Stimulated activated CD4-positive, alpha-beta T cell treated with anti-CD3 and anti-CD28 coated beads, Interleukin-2, amount 100 ng/mL, for 24 hours (primary cell): ENCODE results near the gene HNRNPAB.
"Not testable (repeated sequence)": the region's sequence is repeated elsewhere in the genome, so short reads cannot be mapped to it uniquely, and the experiment has no call there.

ENCODE experiments used
- DNase-seq, 2 donors: peaks; one replicate each; pipeline ENCODE4 v3.0.0-alpha.2; 2020

HNRNPAB gene

GRCh38 chr5:178198151-178198550, 6.2 kb upstream of the HNRNPAB start:
- DNase-seq, result not testable (repeated sequence)

GRCh38 chr5:178198706-178199105, 5.6 kb upstream of the HNRNPAB start:
- DNase-seq, result no peak

- DNase-seq, result no peak
Measured at GRCh38 chr5:178199581-178200434, 4.5 kb upstream of the HNRNPAB start.

GRCh38 chr5:178201221-178201926, 3.0 kb upstream of the HNRNPAB start:
- DNase-seq, result no peak

GRCh38 chr5:178201927-178202235, 2.5 kb upstream of the HNRNPAB start:
- no peak for DNase-seq

- no peak for DNase-seq
Measured at GRCh38 chr5:178202541-178202940, 1.8 kb upstream of the HNRNPAB start.

- DNase-seq, result peak in 1 of 2 donors; percentile 40
Measured at GRCh38 chr5:178203670-178204181, 607 bp upstream of the HNRNPAB start.

- peak; percentile 77 to 85 for DNase-seq
Measured at GRCh38 chr5:178204935-178205748, 809 bp downstream of the HNRNPAB start.

- no peak for DNase-seq
Measured at GRCh38 chr5:178205749-178206047, 1.4 kb downstream of the HNRNPAB start.

- no peak for DNase-seq
Measured at GRCh38 chr5:178206166-178207101, 2.1 kb downstream of the HNRNPAB start.

GRCh38 chr5:178207183-178207916, 3.0 kb downstream of the HNRNPAB start:
- DNase-seq, result no peak

- no peak for DNase-seq
Measured at GRCh38 chr5:178207917-178208280, 3.6 kb downstream of the HNRNPAB start.

GRCh38 chr5:178208540-178209227, 4.4 kb downstream of the HNRNPAB start:
- DNase-seq, result no peak

GRCh38 chr5:178209334-178210072, 5.2 kb downstream of the HNRNPAB start:
- no peak for DNase-seq

GRCh38 chr5:178210073-178210535, 5.8 kb downstream of the HNRNPAB start:
- DNase-seq, result no peak

- no peak for DNase-seq
Measured at GRCh38 chr5:178210686-178211085, 6.4 kb downstream of the HNRNPAB start.

GRCh38 chr5:178211095-178212048, 7.0 kb downstream of the HNRNPAB start:
- no peak for DNase-seq

GRCh38 chr5:178212241-178213002, 8.1 kb downstream of the HNRNPAB start:
- DNase-seq, result no peak
